GM18870 (cell line): Measurements from ENCODE around the gene PM20D2.

Experiments used
- ATAC-seq: cut with Tn5 transposase; IDR thresholded peaks from one replicate; pipeline ENCODE4 v1.9.1; 2021; ENCODE audit warnings: moderate library complexity; ENCODE audit not compliant: unreplicated experiment

The PM20D2 gene

GRCh38 chr6:89200706-89201215, 54.9 kb downstream of the PM20D2 start:
- no peak for ATAC-seq

GRCh38 chr6:89204096-89204495, 58.2 kb downstream of the PM20D2 start:
- no peak for ATAC-seq

- no peak for ATAC-seq
These were observed 60.0 kb downstream of the PM20D2 start for GRCh38 chr6:89205819-89206218.

- ATAC-seq: no peak
These were observed 62.7 kb downstream of the PM20D2 start for GRCh38 chr6:89208551-89208950.

GRCh38 chr6:89209457-89209856, 63.6 kb downstream of the PM20D2 start:
- ATAC-seq: no peak

GRCh38 chr6:89212472-89212871, 66.6 kb downstream of the PM20D2 start:
- ATAC-seq: no peak

GRCh38 chr6:89214197-89214596, 68.3 kb downstream of the PM20D2 start:
- ATAC-seq: no peak
